Esophagus squamous epithelium (tissue), 4 donors: ENCODE results near the gene ZNF524.

Source experiments
- CTCF ChIP-seq, 6 experiments: fragments of 450-650 bp in 4 of 6; fragments of 200-600 bp in 2 of 6; sonication (generic) in 2 of 6; IDR thresholded peaks; one replicate each; pipeline ENCODE4 v1.5.1; 2016 to 2019; ENCODE audit warnings: antibody characterized with exemption in 6 of 6, mild to moderate bottlenecking in 4 of 6, moderate library complexity in 4 of 6
- POLR2A ChIP-seq, 4 donors: fragments of 450-650 bp; IDR thresholded peaks; one replicate each; pipeline ENCODE4 v1.6.1; 2017; ENCODE audit warnings: antibody characterized with exemption in 4 of 4, mild to moderate bottlenecking in 4 of 4, moderate library complexity in 3 of 4

GRCh38 chr19:55614711-55615542 lies 14.8 kb downstream of the ZNF524 start:
- TF ChIP-seq CTCF (IDR thresholded peaks at IDR 0.05) (no peak), POLR2A (IDR thresholded peaks at IDR 0.05) (no peak)
